SHP77 treated with DMSO at 0.1 percent for 48 hours (cell line): Measurements from ENCODE around the gene SF3B6.
A peak's percentile ranks its signal among the peaks of the same experiment; 100 is the strongest.
"Not testable (repeated sequence)": the region's sequence is repeated elsewhere in the genome, so short reads cannot be mapped to it uniquely, and the experiment has no call there.

Experiments used
- DNase-seq: peaks from one replicate; lab custom pipeline; 2025; lab: John Stamatoyannopoulos, UW

SF3B6 gene

GRCh38 chr2:24093270-24093669 lies 17.1 kb upstream of the SF3B6 start:
- DNase-seq = not testable (repeated sequence)

- no peak for DNase-seq
Observed at GRCh38 chr2:24088821-24089359, 12.8 kb upstream of the SF3B6 start.

- DNase-seq = no peak
Observed at GRCh38 chr2:24087032-24087431, 10.9 kb upstream of the SF3B6 start.

GRCh38 chr2:24086241-24086640 lies 10.1 kb upstream of the SF3B6 start:
- no peak for DNase-seq

- no peak for DNase-seq
Observed at GRCh38 chr2:24085200-24085489, 9.0 kb upstream of the SF3B6 start.

GRCh38 chr2:24084386-24085199 lies 8.5 kb upstream of the SF3B6 start, which contains the start of gene TP53I3:
Gene TP53I3 (minus strand): TSS chr2:24084834. CDS start chr2:24084326, 508 bp downstream.
- peak; percentile 70 for DNase-seq

GRCh38 chr2:24083567-24084385 lies 7.7 kb upstream of the SF3B6 start:
- peak; percentile 67 for DNase-seq

GRCh38 chr2:24082787-24083566 lies 6.9 kb upstream of the SF3B6 start:
- DNase-seq = no peak

GRCh38 chr2:24080701-24081100 lies 4.6 kb upstream of the SF3B6 start:
- peak; percentile 44 for DNase-seq

- DNase-seq = no peak
Observed at GRCh38 chr2:24077879-24078278, 1.8 kb upstream of the SF3B6 start.

GRCh38 chr2:24077535-24077877 lies 1.4 kb upstream of the SF3B6 start:
- DNase-seq = no peak

GRCh38 chr2:24076849-24077534 lies 866 bp upstream of the SF3B6 start:
- DNase-seq = no peak

- DNase-seq = no peak
Observed at GRCh38 chr2:24075259-24075658, 867 bp downstream of the SF3B6 start.

GRCh38 chr2:24073816-24074215 lies 2.3 kb downstream of the SF3B6 start:
- DNase-seq = no peak

- DNase-seq = no peak
Observed at GRCh38 chr2:24072259-24072658, 3.9 kb downstream of the SF3B6 start.

GRCh38 chr2:24065341-24065740 lies 10.8 kb downstream of the SF3B6 start:
- DNase-seq = no peak

GRCh38 chr2:24058564-24059271 lies 17.4 kb downstream of the SF3B6 start:
- DNase-seq = no peak

GRCh38 chr2:24055750-24056149 lies 20.4 kb downstream of the SF3B6 start:
- no peak for DNase-seq

GRCh38 chr2:24054366-24055010 lies 21.6 kb downstream of the SF3B6 start:
- DNase-seq = no peak

GRCh38 chr2:24052951-24053350 lies 23.2 kb downstream of the SF3B6 start:
- DNase-seq = no peak

GRCh38 chr2:24051833-24052232 lies 24.3 kb downstream of the SF3B6 start:
- DNase-seq = no peak
